ENCODE data around the gene YARS2. TPM values are rescaled to one million over a fixed set of nuclear protein-coding genes. Genes with fewer than 3 reads are reported as not detected.

The YARS2 gene
- polyA plus RNA-seq, 1 donor (not counting 4 experiments of a cell fraction or from before 2014, with no cell fraction given) = 46.8 TPM

- Histone ChIP-seq H3K9me1 (ENCODE audit: control insufficient read depth, extremely low read depth, insufficient read depth, low read length) (no peaks in the 10 kb centered on the region), H4K20me1 (ENCODE audit: control insufficient read depth, extremely low read depth, insufficient read depth, low read length) (no peaks in the 10 kb centered on the region), H3K4me3 (ENCODE audit: control insufficient read depth in 2 of 3, extremely low read depth in 1 of 3, insufficient read depth in 2 of 3, low read depth in 1 of 3, low read length in 3 of 3) (no peak overlapping the region), H3K27ac (ENCODE audit: control insufficient read depth, insufficient read depth, low read length) (no peak overlapping the region), H3K9me3 (ENCODE audit: control insufficient read depth, low read depth, low read length) (no peaks in the 10 kb centered on the region), H3K9ac (ENCODE audit: control insufficient read depth, extremely low read depth, insufficient read depth, low read length) (no peak overlapping the region), H3K27me3 (ENCODE audit: control insufficient read depth, extremely low read depth, insufficient read depth, low read length) (no peaks in the 10 kb centered on the region), H3K36me3 (ENCODE audit: control insufficient read depth in 2 of 2, extremely low read depth in 1 of 2, insufficient read depth in 2 of 2, low read length in 2 of 2) (peaks cover 8 to 15% of the 10 kb centered on the region in 2 experiments), H3K4me1 (ENCODE audit: control insufficient read depth, extremely low read depth, insufficient read depth, low read length) (no peaks in the 10 kb centered on the region), H2AFZ (ENCODE audit: control insufficient read depth, low read length) (no peak overlapping the region), H3K79me2 (ENCODE audit: control insufficient read depth, insufficient read depth, low read length) (no peaks in the 10 kb centered on the region), H3K4me2 (ENCODE audit: control insufficient read depth, extremely low read depth, insufficient read depth, low read depth, low read length) (no peak overlapping the region)
- dilution Hi-C loops (cut with MboI; ENCODE audit: extremely low pct_ligation_motif_present, low sequenced_read_pairs) = no loop called here
- FAIRE-seq = no peak
- no peak for DNase-seq (ENCODE audit: low read depth, low spot score)
- TF ChIP-seq EZH2 (IDR thresholded peaks at IDR 0.05; ENCODE audit: low read length) (no peak), CTCF (optimal IDR thresholded peaks at IDR 0.05 in 1 of 3, IDR thresholded peaks at IDR 0.05 in 1 of 3, conservative IDR thresholded peaks at IDR 0.05 in 1 of 3; ENCODE audit: extremely low read depth in 1 of 3, insufficient read depth in 2 of 3, low read length in 3 of 3) (no peak)
These were observed 32.7 kb upstream of the YARS2 start for GRCh38 chr12:32788405-32788804.

- no peak for FAIRE-seq
- TF ChIP-seq CTCF (optimal IDR thresholded peaks at IDR 0.05 in 1 of 3, IDR thresholded peaks at IDR 0.05 in 1 of 3, conservative IDR thresholded peaks at IDR 0.05 in 1 of 3; ENCODE audit: extremely low read depth in 1 of 3, insufficient read depth in 2 of 3, low read length in 3 of 3) = no peak
- TF ChIP-seq EZH2 (IDR thresholded peaks at IDR 0.05; ENCODE audit: low read length) = no peak
- dilution Hi-C loops (cut with MboI; ENCODE audit: extremely low pct_ligation_motif_present, low sequenced_read_pairs) = no loop called here
These were observed 29.9 kb upstream of the YARS2 start for GRCh38 chr12:32785557-32785956.

More at GRCh38 chr12:32785557-32785956, 29.9 kb upstream of the YARS2 start:
- no peaks in the 10 kb centered on the region for H3K9me1 ChIP-seq (ENCODE audit: control insufficient read depth, extremely low read depth, insufficient read depth, low read length)
- H3K4me2 ChIP-seq (ENCODE audit: control insufficient read depth, extremely low read depth, insufficient read depth, low read depth, low read length) = no peak overlapping the region
- no peaks in the 10 kb centered on the region for H3K79me2 ChIP-seq (ENCODE audit: control insufficient read depth, insufficient read depth, low read length)
- H4K20me1 ChIP-seq (ENCODE audit: control insufficient read depth, extremely low read depth, insufficient read depth, low read length) = no peaks in the 10 kb centered on the region
- no peak overlapping the region for H3K27ac ChIP-seq (ENCODE audit: control insufficient read depth, insufficient read depth, low read length)
- H3K9me3 ChIP-seq (ENCODE audit: control insufficient read depth, low read depth, low read length) = no peaks in the 10 kb centered on the region
- H3K36me3 ChIP-seq (ENCODE audit: control insufficient read depth in 2 of 2, extremely low read depth in 1 of 2, insufficient read depth in 2 of 2, low read length in 2 of 2) = peaks cover 4% of the 10 kb centered on the region in 2 experiments
- H3K9ac ChIP-seq (ENCODE audit: control insufficient read depth, extremely low read depth, insufficient read depth, low read length) = no peak overlapping the region
- H2AFZ ChIP-seq (ENCODE audit: control insufficient read depth, low read length) = no peak overlapping the region
- H3K4me1 ChIP-seq (ENCODE audit: control insufficient read depth, extremely low read depth, insufficient read depth, low read length) = no peaks in the 10 kb centered on the region
- no peak for DNase-seq (ENCODE audit: low read depth, low spot score)
- no peak overlapping the region for H3K4me3 ChIP-seq (ENCODE audit: control insufficient read depth in 2 of 3, extremely low read depth in 1 of 3, insufficient read depth in 2 of 3, low read depth in 1 of 3, low read length in 3 of 3)
- no peaks in the 10 kb centered on the region for H3K27me3 ChIP-seq (ENCODE audit: control insufficient read depth, extremely low read depth, insufficient read depth, low read length)

Data from keratinocyte (primary cell).